Activated CD8-positive, alpha-beta memory T cell treated with anti-CD3 and anti-CD28 coated beads for 24 hours (primary cell): ENCODE data around the gene MAD2L2.

Experiments used
- DNase-seq: peaks from one replicate; pipeline ENCODE4 v3.0.0-alpha.2; 2020

MAD2L2 gene

DNA sequence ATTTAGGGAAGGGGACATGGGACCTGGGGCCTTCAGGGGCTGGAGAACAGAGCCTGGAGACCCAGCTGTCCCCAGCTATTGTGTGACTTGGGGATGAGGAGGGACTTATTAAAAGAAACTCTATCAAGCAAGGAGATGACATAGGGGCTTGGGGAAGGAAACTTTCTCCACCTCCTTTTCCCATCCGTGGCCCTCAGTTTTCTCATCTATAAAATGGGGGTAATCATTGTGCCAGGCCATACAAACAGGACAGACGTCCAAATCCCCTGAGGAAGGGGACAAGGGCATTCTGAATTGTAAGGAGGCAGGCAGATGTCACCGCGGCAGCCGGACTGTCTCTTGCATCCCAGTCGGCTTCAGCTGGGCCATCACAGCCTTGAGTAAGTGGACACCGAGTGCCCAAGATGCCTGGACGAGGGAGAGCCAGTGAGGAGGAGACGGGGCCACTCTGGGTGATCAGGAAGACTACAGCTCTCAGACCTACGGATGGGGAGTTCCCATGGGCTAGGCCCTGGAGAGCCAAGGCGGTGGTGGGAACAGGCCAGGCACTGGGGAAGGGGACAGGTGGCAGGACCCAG is 28.7 kb downstream of the MAD2L2 start:
- DNase-seq: no peak

DNA sequence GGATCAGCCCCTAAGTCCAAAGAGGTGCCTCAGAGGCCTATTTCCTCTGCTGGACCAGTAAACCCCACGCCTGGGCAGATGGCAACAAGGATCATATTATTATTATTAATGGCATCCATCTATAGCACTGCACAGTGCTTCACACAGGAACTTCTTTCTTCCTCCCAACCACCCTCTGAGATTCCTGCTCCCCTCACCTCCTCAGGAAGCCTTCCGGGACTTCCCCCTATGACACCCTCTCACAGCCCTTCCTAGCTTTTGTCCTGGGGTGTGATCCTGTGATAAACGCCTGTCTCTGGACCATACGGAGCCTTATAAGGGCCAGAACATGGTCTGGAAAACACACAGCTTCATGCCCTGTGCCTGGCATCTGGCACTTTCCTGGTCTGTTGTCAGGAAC is 29.9 kb downstream of the MAD2L2 start:
- no peak for DNase-seq

DNA sequence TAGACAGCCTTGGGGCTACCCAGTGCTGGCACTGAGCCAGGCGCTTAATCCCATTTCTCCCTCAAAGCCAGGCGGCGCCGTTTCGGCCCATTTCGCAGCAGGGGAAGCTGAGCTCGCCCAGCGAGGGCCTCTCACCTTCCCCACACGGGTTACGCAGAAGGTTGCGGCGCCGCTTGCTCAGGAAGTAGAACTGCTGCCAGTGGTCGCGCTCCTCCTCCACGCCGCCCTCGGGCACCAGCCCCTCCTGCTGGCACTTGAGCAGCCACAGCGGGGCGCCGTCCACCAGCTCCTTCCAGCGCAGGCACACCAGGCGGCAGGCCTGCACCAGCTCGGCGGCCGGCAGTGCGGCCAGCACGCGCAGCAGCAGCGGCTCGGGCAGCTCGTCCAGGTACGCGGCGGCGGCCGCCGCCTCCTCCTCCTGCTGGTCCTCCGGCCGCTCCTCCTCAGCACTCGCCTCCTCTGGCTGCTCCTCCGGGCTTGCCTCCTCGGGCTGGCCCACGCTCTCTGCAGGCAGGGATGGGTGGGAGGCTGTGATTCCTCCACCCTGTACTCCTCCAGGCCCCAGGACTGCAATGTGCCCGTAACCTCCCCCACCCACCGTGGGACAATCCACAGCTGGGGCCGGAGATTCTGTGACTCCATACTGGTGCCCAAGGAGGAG is 30.5 kb downstream of the MAD2L2 start:
- DNase-seq: peak; percentile 91

DNA sequence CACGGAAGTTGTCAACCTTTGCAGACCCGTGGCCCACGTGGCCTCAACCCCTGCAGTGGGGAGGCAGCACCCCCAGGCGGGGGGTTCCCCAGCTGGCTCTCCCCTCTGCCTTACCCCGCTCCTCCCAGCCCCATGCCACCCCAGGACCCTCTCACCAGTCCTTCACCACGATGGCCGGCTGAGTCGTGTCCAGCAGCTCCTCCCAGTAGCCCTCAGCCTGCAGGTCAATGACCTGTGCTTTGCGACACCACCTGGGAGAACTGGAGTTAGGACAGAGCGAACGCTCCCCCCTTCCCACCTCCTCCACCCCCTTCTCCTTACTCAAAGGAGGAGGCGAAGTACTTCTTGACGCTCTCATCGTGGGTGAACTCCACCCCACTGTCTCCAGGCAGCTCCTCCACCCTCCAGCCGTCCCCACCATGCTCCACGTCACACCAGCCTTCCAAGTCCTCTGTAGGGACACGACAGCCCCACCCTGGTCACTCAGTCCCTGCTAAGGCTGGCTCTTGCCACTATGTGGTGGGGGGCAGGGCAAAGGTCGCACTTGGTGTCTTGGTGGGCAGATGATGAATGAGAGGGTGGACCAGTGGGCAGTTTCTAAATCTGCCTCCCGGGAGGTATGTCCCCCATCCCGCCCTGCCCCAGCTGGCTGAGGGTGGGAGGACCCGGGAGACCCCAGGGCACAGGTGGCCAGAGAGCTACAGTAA is 31.2 kb downstream of the MAD2L2 start:
- DNase-seq: no peak

DNA sequence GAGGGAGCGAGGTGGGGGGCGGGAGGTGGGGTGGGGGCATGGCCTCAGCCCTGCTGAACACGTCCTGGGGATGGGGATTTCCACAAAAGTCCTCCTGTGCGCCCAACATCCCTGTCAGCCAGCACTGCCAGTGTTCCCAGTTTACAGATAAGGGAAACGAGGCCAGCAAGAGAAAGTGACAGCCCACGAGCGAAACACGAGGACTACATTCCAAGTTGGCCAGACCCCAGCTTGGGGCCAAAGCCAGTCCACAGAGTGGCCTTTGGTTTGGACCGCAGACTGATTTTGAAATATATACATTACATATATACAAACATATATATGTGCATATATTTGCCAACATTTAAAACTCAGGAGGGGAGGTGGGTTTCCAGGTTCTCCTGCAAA is 31.7 kb downstream of the MAD2L2 start:
- no peak for DNase-seq

DNA sequence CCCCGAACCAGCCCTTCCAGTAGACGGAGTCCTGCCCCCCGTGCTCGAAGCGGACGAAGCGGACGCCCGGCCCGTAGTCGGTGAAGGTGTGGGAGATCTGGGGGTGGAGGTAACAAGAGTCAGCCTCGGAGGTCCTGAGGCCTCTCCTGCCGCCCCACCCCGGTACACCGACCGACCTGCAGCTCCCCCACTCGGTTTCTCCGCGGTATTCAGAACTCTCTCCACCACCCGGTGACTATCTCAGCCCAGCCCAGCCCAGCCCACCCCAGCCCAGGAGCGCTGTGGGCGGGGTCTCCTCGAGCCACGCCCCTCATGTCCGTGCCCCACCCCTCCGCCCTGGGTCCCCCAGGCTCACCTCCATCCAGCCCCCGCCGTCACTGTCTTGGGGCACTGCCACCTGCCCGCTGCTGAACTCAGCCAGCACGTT is 32.2 kb downstream of the MAD2L2 start:
- peak; percentile 75 for DNase-seq

DNA sequence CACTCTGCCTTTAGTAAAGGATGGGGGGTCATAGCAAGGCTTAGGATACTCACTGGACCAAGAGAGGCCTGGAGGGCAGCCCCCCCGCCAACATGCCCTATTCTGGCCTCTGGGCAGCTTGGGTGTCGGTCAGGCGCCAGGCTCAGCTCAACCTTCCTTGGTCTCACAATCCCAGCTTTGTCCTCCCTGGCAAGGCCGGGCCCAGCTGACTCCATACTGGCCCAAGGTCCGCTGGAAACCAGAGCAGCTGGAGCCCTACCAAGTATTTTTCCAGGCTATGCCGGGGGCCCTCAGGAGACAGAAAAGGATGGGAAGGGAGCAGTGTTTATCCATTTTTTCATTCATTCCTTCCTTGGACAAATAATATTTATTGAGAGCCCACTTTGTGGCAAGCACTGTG is 32.9 kb downstream of the MAD2L2 start:
- no peak for DNase-seq

DNA sequence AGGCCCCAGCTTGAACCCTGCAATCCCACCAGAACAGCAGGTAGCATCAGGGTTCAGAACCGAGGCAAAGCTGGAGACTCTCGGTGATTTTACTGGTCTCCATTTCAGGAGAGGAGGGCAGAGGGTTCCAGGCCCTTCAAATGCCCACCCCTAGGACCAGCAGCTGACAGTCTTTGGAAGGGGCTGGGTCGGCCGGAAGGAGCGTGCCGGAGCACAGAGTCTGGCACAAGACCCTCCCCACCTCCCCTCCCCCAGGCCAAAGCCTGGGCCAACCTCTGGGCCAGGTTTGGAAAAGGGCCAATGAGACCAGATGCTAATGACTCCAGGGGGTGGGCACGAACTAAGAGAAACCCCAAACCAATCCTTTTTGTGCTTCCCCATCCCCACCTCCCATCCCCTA is 33.6 kb downstream of the MAD2L2 start:
- no peak for DNase-seq

DNA sequence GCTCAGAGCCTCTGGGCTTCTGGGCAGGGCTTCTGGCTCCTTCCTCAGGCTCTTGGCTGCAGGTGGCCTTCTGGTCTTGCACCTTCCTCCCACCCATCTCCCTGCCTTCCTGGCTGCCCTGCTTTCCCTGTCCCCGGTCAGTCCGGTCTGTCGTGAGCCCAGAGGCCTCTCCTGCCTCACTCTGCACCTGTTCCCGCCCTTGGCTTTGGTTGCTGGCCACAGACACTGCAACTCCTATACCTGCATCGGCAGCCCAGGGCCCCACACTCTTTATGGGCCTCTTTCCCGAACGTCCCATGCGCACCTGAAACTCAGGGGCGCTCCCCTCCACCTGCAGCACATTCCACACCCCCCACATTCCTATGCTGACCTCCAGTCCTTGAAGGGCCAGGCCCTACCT is 34.6 kb downstream of the MAD2L2 start:
- DNase-seq: no peak

DNA sequence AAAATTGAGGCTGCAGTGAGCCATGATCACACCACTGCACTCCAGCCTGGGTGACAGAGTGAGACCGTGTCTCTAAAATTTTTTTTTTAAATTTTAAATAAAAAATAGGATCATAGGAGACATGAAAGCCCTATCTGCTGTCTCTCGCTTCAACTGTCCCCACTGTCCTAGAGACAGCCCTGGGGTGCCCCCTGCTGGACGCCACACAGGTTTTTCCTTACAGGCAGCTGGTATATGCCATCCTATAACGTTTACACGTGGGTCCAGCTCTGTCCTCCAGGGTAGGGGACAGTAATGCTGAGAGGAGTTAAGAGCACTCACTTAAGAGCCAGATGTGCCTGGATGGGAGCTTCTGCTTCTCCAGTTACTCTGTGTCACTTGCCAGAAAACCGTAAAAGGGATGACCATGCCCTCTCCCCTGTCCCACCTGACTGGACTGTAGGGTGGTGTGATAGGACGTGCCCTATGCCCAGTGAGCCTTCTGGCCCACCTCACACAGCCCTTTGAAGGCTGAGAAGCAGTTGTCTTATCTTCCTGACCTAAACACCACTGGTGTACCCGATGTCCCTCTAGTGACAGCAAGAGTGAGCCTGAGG is 35.2 kb downstream of the MAD2L2 start:
- peak; percentile 91 for DNase-seq

DNA sequence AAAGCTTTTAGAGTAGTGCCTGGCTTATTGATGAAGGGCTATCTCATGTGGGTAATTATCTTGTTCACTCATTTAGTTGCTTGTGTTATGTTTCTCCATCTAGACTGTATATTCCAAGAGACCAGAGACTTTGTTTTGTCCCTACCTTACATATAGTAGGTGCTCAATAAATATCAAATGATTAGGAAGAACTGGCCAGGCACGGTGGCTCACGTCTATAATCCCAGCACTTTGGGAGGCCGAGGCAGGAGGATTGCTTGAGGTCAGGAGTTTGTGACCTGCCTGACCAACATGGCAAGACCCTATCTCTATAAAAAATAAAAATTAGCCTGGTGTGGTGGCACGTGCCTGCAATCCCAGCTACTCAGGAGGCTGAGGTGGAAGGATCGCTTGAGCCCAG is 35.7 kb downstream of the MAD2L2 start:
- no peak for DNase-seq

DNA sequence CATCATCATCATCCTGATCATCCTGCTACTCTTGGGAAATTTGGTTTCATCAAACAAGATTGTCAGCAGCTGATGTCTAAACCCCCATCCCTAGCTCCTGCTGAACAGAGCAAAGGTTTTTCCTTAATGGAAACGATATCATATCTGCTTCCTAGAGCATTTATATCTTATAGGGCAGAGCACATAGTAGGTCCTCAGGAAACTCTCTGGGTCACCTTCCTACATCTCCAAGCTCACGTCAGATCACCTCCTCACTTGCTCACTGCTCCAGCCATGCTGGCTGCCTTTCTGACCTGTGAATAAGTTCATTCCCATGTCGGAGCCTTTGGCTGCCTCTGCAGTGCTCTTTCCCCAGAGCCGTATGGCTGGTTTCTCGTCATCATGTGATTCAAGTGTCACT is 37.2 kb downstream of the MAD2L2 start:
- no peak for DNase-seq

DNA sequence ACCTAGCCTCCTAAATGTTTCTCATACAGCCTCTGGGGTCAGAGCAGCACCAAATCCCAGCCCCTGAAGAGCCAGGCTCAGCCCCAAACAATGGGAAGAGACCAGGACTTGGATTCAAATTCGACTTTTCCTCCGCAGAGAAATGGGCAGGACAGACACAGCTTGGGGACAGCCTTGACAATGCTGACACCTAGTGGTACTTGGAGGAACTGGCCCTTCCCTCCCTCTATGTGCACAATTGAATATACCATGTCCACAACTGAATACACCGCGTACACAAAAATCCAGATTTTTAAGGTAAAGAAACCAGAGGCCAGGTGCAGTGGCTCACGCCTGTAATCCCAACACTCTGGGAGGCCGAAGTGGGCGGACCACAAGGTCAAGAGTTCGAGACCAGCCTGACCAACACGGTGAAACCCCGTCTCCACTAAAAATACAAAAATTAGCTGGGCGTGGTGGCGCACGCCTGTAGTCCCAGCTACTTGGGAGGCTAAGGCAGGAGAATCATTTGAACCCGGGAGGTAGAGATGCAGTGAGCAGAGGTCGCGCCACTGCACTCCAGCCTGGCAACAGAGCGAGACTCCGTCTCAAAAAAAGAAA is 38.4 kb downstream of the MAD2L2 start:
- DNase-seq: peak; percentile 88

DNA sequence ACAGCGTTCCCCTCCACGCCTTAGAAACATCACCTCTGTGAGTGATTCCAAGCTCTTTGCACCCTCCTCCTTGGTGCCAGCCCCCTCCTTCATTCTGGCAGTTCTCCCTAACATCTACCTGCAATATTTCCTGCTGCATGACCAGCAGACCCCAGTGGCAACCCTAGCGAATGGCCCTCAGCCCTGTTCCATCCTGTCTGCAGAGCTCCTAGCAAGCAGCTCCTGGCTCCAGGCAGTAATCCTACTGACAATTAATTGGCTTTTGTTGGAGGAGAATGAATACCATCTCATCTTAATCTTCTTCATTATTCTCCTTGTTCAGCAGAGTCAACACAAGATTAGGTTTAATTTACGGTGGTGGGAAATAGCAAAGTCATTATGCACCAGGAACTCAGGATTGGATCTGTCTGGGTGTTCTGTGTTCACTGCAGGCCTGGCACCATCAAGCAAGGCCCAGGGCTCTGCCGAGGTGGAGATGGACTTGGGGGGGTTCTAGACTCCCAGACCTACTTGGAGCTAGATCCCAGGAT is 39.1 kb downstream of the MAD2L2 start:
- DNase-seq: no peak

DNA sequence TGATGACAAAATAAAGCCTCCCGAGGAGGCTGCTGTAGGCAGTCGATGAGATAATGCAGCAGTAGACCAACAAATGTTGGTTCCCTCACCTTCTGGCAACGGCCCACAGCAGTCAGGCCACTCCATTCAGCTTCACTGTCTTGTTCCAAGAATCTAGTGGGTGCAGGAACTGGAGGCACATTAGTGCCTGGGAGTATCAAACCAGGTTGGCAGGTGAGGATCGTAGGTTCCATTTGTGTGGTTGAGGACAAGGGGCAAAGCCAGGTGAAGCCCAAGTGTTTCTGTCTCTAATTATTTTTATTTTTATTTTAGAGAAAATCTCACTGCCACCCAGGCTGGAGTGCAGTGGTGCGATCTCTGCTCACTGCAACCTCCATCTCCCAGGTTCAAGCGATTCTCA is 40.0 kb downstream of the MAD2L2 start:
- DNase-seq: no peak

DNA sequence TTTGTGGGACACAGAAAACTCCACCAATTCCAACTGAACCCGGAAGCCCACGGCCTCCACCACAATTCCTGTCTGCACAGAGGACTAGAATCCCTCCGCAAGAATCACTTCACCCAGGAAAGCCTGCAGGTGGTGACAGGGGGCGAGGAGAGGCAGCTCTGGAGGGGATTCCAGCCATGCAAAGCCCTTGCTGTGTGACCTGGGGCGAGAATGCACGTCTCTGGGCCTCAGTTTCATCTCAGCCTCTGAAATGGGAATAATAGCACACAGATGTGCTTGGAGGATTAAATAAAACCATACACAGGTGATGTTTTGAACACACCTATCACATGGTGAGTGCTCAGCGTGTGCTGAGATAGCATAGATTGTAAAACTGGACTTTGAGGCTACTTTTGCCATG is 40.8 kb downstream of the MAD2L2 start:
- no peak for DNase-seq

DNA sequence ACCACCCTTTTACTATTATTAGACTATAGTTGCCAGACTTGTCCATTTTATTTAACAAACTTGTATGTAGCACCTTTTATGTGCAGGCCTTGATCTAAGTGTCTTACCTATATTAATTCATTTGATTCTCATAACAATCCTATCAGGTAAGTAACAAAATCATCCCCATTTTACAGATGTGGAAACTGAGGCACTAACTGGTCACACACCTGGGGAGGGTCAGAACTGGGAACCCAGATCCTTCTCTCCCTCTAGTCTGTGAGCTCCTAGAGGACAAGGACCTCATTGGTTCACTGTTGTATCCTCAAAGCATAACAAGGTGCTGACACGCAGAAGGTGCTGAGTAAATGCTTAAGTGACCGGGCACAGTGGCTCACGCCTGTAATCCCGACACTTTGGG is 41.6 kb downstream of the MAD2L2 start:
- no peak for DNase-seq

DNA sequence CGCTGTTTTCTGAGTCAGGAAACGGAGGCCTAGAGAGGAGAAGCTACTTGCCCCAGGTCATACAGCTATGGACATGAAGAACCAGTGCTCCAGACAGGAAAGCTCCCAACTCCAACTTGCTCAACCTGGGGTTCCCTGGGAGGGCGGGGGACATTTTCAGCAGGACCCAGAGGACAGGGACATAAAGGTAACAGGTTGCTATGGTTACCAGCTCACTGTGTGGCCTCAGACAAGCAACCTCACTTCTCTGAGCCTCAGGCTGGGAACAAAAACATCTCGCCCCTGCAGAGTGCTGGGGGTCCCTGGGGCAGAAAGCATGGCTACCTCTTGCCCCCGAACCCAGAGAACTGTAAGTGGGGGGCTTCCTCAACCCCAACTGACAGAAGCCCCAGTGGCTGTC is 42.8 kb downstream of the MAD2L2 start:
- DNase-seq: no peak

DNA sequence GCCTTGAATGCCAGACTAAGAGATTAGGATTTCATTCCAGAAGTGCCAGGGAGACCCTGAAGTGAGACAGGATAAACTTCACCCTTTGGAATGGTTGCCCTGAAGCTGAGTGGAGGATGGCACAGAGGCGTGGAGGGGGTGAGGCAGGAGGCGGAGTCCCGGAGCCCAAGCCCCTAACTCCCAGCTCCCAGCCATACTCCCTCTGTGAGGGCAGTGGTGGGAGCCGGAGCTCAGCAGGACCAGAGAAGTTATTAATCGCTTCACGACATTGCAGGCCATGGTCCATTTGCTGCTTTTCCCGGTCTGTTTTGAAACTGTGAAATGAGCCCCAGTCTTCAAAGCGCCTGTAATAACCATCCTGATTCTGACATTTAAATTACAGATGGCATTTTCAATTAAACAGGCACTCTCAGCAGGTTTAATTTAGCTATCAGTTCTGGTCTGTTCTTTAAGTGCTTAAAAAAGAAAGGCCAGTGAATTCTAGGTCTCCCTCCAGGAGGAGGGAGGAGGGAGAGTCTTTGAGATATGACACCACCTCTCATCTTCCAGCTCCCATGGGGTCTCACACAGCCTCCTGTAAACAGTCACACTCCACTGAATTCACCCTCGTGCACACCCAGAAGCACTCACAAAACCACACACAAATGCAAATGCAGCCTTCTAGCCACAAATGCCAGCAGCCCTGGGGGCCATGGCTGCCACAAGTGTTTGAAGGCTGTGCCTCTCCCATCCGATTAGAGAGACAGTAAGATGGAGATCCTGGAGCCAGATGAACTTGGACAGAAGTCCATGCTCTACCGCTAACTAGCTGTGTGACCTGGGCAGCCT is 46.4 kb downstream of the MAD2L2 start:
- no peak for DNase-seq

DNA sequence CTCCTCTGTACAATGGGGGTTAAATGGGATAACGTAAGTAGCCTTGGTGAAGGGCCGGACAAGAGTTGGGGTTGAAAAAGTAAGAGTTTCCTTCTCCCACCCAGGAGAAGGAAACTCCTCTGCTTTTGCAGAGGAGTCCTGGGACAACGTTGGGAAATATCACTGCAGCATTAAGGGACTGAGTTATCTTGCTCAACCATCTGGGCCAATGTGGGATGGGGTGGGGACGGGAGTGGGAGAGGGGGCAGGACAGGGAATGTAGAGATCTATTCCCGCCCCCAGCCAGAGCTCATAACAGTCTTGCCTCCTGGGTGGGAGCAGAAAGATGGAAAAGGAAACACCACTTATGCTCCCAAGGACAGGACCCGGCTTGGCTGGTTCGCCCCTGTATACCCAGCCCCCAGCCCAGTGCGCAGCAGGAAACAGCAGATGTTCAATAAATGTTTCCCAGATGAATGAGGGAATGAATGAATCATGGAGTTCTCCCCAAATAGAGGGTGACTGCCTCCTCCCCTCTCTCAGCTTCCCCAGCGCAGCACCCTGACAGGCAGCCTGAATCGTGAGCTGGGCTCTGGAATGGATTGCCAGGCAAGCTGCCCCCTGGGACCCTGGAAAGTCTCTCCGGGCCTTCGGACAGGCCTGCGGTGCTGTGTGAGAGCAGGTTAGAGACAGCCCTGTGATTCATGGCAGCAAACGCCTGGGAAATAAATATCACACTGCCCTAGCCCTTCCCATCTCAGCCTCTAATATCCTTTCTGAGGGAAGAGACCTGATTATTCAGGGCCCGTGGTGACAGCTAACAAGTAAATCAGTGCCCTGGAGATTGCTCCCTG is 51.5 kb downstream of the MAD2L2 start:
- no peak for DNase-seq

DNA sequence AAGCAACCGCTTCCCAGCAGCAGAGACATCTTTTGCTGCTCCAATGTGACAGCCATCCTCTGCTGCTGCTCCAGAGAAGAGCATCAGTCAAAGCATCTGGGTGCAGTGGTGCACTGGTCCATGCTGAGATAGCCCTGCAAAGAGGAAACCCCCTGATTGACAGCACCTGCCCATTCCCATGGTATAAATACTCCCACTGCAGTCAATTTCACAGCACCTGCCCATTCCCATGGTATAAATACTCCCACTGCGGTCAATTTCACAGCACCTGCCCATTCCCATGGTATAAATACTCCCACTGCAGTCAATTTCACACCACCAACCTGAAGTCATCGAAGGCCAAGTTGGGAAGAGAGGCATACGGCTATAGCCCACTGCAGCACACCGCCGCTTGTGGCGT is 52.2 kb downstream of the MAD2L2 start:
- no peak for DNase-seq

DNA sequence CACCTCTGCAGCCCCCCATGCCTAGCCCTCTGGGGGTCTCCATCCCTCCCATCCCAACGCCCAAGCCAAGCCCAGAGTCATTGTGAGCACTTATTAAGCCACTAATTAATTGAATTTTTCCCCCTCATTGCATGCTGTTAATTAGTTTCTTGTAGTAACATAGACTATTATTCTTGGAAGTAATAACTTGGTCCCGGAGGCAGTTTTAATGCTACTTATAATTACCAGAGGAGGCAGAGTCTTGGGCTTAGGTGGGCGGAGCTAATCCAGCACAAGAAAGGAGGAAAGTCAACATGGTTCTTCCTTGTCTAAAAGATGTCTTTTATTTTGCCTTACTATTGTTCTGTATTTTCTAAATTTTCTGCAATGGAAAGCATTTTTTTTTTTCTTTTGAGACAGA is 54.4 kb downstream of the MAD2L2 start:
- no peak for DNase-seq
